WTC11 (cell line): Measurements from ENCODE around the gene HSD11B1L. TPM values are rescaled to one million over a fixed set of nuclear protein-coding genes. Genes with fewer than 3 reads are reported as not detected.
A peak's percentile ranks its signal among the peaks of the same experiment; 100 is the strongest.

ENCODE experiments used
- ARID4B ChIP-seq: sonication (generic); formaldehyde crosslinking; IDR thresholded peaks from 2 replicates; pipeline ENCODE4 v1.8.0; 2023; ENCODE audit warnings: missing genetic modification reagents, mild to moderate bottlenecking, borderline replicate concordance
- ATF2 ChIP-seq: sonication (generic); formaldehyde crosslinking; IDR thresholded peaks from 2 replicates; pipeline ENCODE4 v1.8.1; 2022; ENCODE audit warnings: low read depth, missing genetic modification reagents, borderline replicate concordance
- ATF3 ChIP-seq: sonication (generic); formaldehyde crosslinking; conservative IDR thresholded peaks from 2 replicates; pipeline ENCODE4 v1.8.1; 2022; ENCODE audit warnings: mild to moderate bottlenecking, missing genetic modification reagents
- FOXK1 ChIP-seq: sonication (generic); formaldehyde crosslinking; IDR thresholded peaks from 2 replicates; pipeline ENCODE4 v1.8.0; 2022; ENCODE audit warnings: mild to moderate bottlenecking, moderate library complexity, missing genetic modification reagents
- FOXP4 ChIP-seq: sonication (generic); formaldehyde crosslinking; IDR thresholded peaks from 2 replicates; pipeline ENCODE4 v1.8.0; 2022; ENCODE audit warnings: mild to moderate bottlenecking, missing genetic modification reagents
- IRF2 ChIP-seq: sonication (generic); formaldehyde crosslinking; IDR thresholded peaks from 2 replicates; pipeline ENCODE4 v1.8.0; 2022; ENCODE audit warnings: low read depth, missing genetic modification reagents, borderline replicate concordance
- JAZF1 ChIP-seq: fragments of 250-450 bp; sonication (Bioruptor Pico); IDR thresholded peaks from 2 replicates; pipeline ENCODE4 v1.9.0; 2021; ENCODE audit warnings: moderate library complexity, mild to moderate bottlenecking, inconsistent platforms
- JUN ChIP-seq: sonication (generic); formaldehyde crosslinking; IDR thresholded peaks from 2 replicates; pipeline ENCODE4 v1.8.0; 2023; ENCODE audit warnings: mild to moderate bottlenecking, missing genetic modification reagents
- MYBL2 ChIP-seq: sonication (generic); formaldehyde crosslinking; IDR thresholded peaks from 2 replicates; pipeline ENCODE4 v1.8.1; 2023; ENCODE audit warnings: mild to moderate bottlenecking, moderate library complexity, missing genetic modification reagents
- NR2C2 ChIP-seq: sonication (generic); formaldehyde crosslinking; IDR thresholded peaks from 2 replicates; pipeline ENCODE4 v1.8.0; 2022; ENCODE audit warnings: mild to moderate bottlenecking, missing genetic modification reagents
- PRRX2 ChIP-seq: fragments of 250-450 bp; sonication (Bioruptor Pico); IDR thresholded peaks from 2 replicates; pipeline ENCODE4 v1.8.0; 2021; ENCODE audit warnings: mild to moderate bottlenecking
- TEAD1 ChIP-seq: sonication (generic); formaldehyde crosslinking; IDR thresholded peaks from 2 replicates; pipeline ENCODE4 v1.8.0; 2022; ENCODE audit warnings: mild to moderate bottlenecking, missing genetic modification reagents
- ZNF232 ChIP-seq: sonication (generic); formaldehyde crosslinking; IDR thresholded peaks from 2 replicates; pipeline ENCODE4 v1.8.0; 2022; ENCODE audit warnings: mild to moderate bottlenecking, missing genetic modification reagents
- total RNA-seq: library from RNA; stranded (reverse); gene quantifications from 3 replicates; pipeline ENCODE4 v1.2.3, GENCODE V29; 2021
- TF ChIP-seq, protein P1 (sequence below): sonication (generic); formaldehyde crosslinking; IDR thresholded peaks from 2 replicates; pipeline ENCODE4 v1.8.1; 2022; ENCODE audit warnings: mild to moderate bottlenecking, missing genetic modification reagents, moderate library complexity, borderline replicate concordance
- TF ChIP-seq, protein P2 (sequence below): sonication (generic); formaldehyde crosslinking; IDR thresholded peaks from 2 replicates; pipeline ENCODE4 v1.8.0; 2022; ENCODE audit warnings: mild to moderate bottlenecking, missing genetic modification reagents
- TF ChIP-seq, protein P3 (sequence below): sonication (generic); formaldehyde crosslinking; IDR thresholded peaks from 2 replicates; pipeline ENCODE4 v1.8.1; 2023; ENCODE audit warnings: mild to moderate bottlenecking, missing genetic modification reagents, moderate library complexity
- TF ChIP-seq, protein P4 (sequence below): sonication (generic); formaldehyde crosslinking; IDR thresholded peaks from 2 replicates; pipeline ENCODE4 v1.8.1; 2023; ENCODE audit warnings: mild to moderate bottlenecking, missing genetic modification reagents, borderline replicate concordance
- TF ChIP-seq, protein P5 (sequence below): sonication (generic); formaldehyde crosslinking; IDR thresholded peaks from 2 replicates; pipeline ENCODE4 v1.8.1; 2022; ENCODE audit warnings: missing genetic modification reagents, borderline replicate concordance

The HSD11B1L gene
- total RNA-seq, 1 experiment from 2014 or later = 11.8 TPM

- TF ChIP-seq, protein P1, sequence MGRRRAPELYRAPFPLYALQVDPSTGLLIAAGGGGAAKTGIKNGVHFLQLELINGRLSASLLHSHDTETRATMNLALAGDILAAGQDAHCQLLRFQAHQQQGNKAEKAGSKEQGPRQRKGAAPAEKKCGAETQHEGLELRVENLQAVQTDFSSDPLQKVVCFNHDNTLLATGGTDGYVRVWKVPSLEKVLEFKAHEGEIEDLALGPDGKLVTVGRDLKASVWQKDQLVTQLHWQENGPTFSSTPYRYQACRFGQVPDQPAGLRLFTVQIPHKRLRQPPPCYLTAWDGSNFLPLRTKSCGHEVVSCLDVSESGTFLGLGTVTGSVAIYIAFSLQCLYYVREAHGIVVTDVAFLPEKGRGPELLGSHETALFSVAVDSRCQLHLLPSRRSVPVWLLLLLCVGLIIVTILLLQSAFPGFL = no peak
- TF ChIP-seq IRF2 (CRISPR knock-in tag) (no peak), FOXP4 (CRISPR knock-in tag) (no peak), ATF2 (no peak), ATF3 (CRISPR knock-in tag) (no peak), JAZF1 (no peak), JUN (CRISPR knock-in tag) (no peak), NR2C2 (CRISPR knock-in tag) (no peak), TEAD1 (CRISPR knock-in tag) (no peak), ZNF232 (no peak), PRRX2 (CRISPR knock-in tag) (no peak), MYBL2 (CRISPR knock-in tag) (no peak), ARID4B (CRISPR knock-in tag) (0 out of 2 replicates have a peak, but pooled peaks have one; percentile 24), FOXK1 (CRISPR knock-in tag) (no peak)
- TF ChIP-seq, protein P2, sequence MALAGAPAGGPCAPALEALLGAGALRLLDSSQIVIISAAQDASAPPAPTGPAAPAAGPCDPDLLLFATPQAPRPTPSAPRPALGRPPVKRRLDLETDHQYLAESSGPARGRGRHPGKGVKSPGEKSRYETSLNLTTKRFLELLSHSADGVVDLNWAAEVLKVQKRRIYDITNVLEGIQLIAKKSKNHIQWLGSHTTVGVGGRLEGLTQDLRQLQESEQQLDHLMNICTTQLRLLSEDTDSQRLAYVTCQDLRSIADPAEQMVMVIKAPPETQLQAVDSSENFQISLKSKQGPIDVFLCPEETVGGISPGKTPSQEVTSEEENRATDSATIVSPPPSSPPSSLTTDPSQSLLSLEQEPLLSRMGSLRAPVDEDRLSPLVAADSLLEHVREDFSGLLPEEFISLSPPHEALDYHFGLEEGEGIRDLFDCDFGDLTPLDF = no peak
- TF ChIP-seq, protein P3, sequence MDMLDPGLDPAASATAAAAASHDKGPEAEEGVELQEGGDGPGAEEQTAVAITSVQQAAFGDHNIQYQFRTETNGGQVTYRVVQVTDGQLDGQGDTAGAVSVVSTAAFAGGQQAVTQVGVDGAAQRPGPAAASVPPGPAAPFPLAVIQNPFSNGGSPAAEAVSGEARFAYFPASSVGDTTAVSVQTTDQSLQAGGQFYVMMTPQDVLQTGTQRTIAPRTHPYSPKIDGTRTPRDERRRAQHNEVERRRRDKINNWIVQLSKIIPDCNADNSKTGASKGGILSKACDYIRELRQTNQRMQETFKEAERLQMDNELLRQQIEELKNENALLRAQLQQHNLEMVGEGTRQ (CRISPR knock-in tag) = no peak
- TF ChIP-seq, protein P4, sequence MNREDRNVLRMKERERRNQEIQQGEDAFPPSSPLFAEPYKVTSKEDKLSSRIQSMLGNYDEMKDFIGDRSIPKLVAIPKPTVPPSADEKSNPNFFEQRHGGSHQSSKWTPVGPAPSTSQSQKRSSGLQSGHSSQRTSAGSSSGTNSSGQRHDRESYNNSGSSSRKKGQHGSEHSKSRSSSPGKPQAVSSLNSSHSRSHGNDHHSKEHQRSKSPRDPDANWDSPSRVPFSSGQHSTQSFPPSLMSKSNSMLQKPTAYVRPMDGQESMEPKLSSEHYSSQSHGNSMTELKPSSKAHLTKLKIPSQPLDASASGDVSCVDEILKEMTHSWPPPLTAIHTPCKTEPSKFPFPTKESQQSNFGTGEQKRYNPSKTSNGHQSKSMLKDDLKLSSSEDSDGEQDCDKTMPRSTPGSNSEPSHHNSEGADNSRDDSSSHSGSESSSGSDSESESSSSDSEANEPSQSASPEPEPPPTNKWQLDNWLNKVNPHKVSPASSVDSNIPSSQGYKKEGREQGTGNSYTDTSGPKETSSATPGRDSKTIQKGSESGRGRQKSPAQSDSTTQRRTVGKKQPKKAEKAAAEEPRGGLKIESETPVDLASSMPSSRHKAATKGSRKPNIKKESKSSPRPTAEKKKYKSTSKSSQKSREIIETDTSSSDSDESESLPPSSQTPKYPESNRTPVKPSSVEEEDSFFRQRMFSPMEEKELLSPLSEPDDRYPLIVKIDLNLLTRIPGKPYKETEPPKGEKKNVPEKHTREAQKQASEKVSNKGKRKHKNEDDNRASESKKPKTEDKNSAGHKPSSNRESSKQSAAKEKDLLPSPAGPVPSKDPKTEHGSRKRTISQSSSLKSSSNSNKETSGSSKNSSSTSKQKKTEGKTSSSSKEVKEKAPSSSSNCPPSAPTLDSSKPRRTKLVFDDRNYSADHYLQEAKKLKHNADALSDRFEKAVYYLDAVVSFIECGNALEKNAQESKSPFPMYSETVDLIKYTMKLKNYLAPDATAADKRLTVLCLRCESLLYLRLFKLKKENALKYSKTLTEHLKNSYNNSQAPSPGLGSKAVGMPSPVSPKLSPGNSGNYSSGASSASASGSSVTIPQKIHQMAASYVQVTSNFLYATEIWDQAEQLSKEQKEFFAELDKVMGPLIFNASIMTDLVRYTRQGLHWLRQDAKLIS (CRISPR knock-in tag) = no peak
- TF ChIP-seq, protein P5, sequence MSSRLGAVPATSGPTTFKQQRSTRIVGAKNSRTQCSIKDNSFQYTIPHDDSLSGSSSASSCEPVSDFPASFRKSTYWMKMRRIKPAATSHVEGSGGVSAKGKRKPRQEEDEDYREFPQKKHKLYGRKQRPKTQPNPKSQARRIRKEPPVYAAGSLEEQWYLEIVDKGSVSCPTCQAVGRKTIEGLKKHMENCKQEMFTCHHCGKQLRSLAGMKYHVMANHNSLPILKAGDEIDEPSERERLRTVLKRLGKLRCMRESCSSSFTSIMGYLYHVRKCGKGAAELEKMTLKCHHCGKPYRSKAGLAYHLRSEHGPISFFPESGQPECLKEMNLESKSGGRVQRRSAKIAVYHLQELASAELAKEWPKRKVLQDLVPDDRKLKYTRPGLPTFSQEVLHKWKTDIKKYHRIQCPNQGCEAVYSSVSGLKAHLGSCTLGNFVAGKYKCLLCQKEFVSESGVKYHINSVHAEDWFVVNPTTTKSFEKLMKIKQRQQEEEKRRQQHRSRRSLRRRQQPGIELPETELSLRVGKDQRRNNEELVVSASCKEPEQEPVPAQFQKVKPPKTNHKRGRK (CRISPR knock-in tag) = no peak
These were observed 6.0 kb downstream of the HSD11B1L start (continued) for GRCh38 chr19:5686647-5687359.
